ENCODE measurements around the gene FSTL3.

The FSTL3 gene

GRCh38 chr19:679418-680286 is 3.5 kb downstream of the FSTL3 start:
- TF ChIP-seq ZFX (IDR thresholded peaks at IDR 0.05) (peak; percentile 47; the same call in 1 of the 2 replicates), CTCF (conservative IDR thresholded peaks at IDR 0.05) (no peak)
- peak overlapping the region; percentile 91 for H3K27ac ChIP-seq

- TF ChIP-seq CTCF (conservative IDR thresholded peaks at IDR 0.05): no peak; the same call in 1 of the 2 replicates
- no peak; the same call in 1 of the 2 replicates for TF ChIP-seq ZFX (IDR thresholded peaks at IDR 0.05)
- H3K27ac ChIP-seq: peak overlapping the region; percentile 91
Observed at GRCh38 chr19:680287-681028, 4.3 kb downstream of the FSTL3 start.

- peak overlapping the region; percentile 91 for H3K27ac ChIP-seq
- TF ChIP-seq ZFX (IDR thresholded peaks at IDR 0.05) (no peak), CTCF (conservative IDR thresholded peaks at IDR 0.05) (no peak)
Observed at GRCh38 chr19:681029-682019, 5.1 kb downstream of the FSTL3 start.

- no peak overlapping the region for H3K27ac ChIP-seq
- TF ChIP-seq ZFX (IDR thresholded peaks at IDR 0.05) (no peak), CTCF (conservative IDR thresholded peaks at IDR 0.05) (no peak)
Observed at GRCh38 chr19:682678-683320, 6.6 kb downstream of the FSTL3 start.

- no peak overlapping the region for H3K27ac ChIP-seq
- no peak for TF ChIP-seq ZFX (IDR thresholded peaks at IDR 0.05)
- no peak for TF ChIP-seq CTCF (conservative IDR thresholded peaks at IDR 0.05)
Observed at GRCh38 chr19:685454-685931, 9.3 kb downstream of the FSTL3 start.

GRCh38 chr19:686589-687297 is 10.6 kb downstream of the FSTL3 start:
- TF ChIP-seq ZFX (IDR thresholded peaks at IDR 0.05) (no peak), CTCF (conservative IDR thresholded peaks at IDR 0.05) (no peak)
- no peak overlapping the region for H3K27ac ChIP-seq
